ENCODE measurements around the gene UBASH3B.
A peak's percentile ranks its signal among the peaks of the same experiment; 100 is the strongest.

Gene UBASH3B

GRCh38 chr11:122863704-122864326 lies 208.3 kb downstream of the UBASH3B start:
- H3K79me2 ChIP-seq (ENCODE audit: low read length), result no peaks in the 10 kb centered on the region
- no peak overlapping the region for H3K4me3 ChIP-seq (ENCODE audit: low read length)
- no peak overlapping the region for H3K27ac ChIP-seq (ENCODE audit: low read length)
- no peak overlapping the region for H3K4me2 ChIP-seq (ENCODE audit: low read depth, low read length)
- H3K27me3 ChIP-seq (replicated peaks; ENCODE audit: insufficient read depth, low read length), result no peaks in the 10 kb centered on the region
- H3K4me1 ChIP-seq (ENCODE audit: low read length), result no peaks in the 10 kb centered on the region
- H3K36me3 ChIP-seq (replicated peaks; ENCODE audit: insufficient read depth, low read length), result no peaks in the 10 kb centered on the region
- H3K9me2 ChIP-seq (replicated peaks; ENCODE audit: insufficient read depth, low read length), result no peaks in the 10 kb centered on the region
- no peaks in the 10 kb centered on the region for H3F3A ChIP-seq (ENCODE audit: insufficient read depth, low read length)
- H4K20me1 ChIP-seq (ENCODE audit: insufficient read depth, low read length), result no peaks in the 10 kb centered on the region
- no peak overlapping the region for H3K9ac ChIP-seq (ENCODE audit: low read length)
- DNase-seq, result peak; percentile 49
- no peak for TF ChIP-seq EZH2 (optimal IDR thresholded peaks at IDR 0.05; ENCODE audit: low read depth, low read length)
- TF ChIP-seq CTCF (IDR thresholded peaks at IDR 0.05; ENCODE audit: low read length), result peak; percentile 88
- no peak overlapping the region for H2AFZ ChIP-seq (ENCODE audit: low read length)
- H3K9me3 ChIP-seq (replicated peaks; ENCODE audit: insufficient read depth, low read length), result no peaks in the 10 kb centered on the region

Measured in MM.1S (cell line).